HG03045 (cell line): ENCODE measurements around the gene ARHGDIG.
"Not testable (repeated sequence)": the region's sequence is repeated elsewhere in the genome, so short reads cannot be mapped to it uniquely, and the experiment has no call there.

Experiments used
- ATAC-seq: cut with Tn5 transposase; IDR thresholded peaks from one replicate; pipeline ENCODE4 v1.9.1; 2021; ENCODE audit warnings: mild to moderate bottlenecking, moderate library complexity; ENCODE audit not compliant: unreplicated experiment

The ARHGDIG gene

GRCh38 chr16:263182-263774, 17.1 kb upstream of the ARHGDIG start:
- ATAC-seq: no peak

- ATAC-seq: no peak
Measured at GRCh38 chr16:263944-264343, 16.4 kb upstream of the ARHGDIG start.

- no peak for ATAC-seq
Measured at GRCh38 chr16:264440-264951, 15.9 kb upstream of the ARHGDIG start.

GRCh38 chr16:265002-265529, 15.3 kb upstream of the ARHGDIG start:
- ATAC-seq: no peak

- ATAC-seq: no peak
Measured at GRCh38 chr16:265711-266110, 14.7 kb upstream of the ARHGDIG start.

GRCh38 chr16:266258-267164, 13.9 kb upstream of the ARHGDIG start:
- no peak for ATAC-seq

GRCh38 chr16:267562-267961, 12.8 kb upstream of the ARHGDIG start:
- not testable (repeated sequence) for ATAC-seq

- no peak for ATAC-seq
Measured at GRCh38 chr16:268141-269053, 12.0 kb upstream of the ARHGDIG start.

- no peak for ATAC-seq
Measured at GRCh38 chr16:269061-269796, 11.2 kb upstream of the ARHGDIG start.

GRCh38 chr16:270381-271255, 9.8 kb upstream of the ARHGDIG start:
- ATAC-seq: no peak

GRCh38 chr16:272633-273546, 7.5 kb upstream of the ARHGDIG start:
- ATAC-seq: no peak

- ATAC-seq: no peak
Measured at GRCh38 chr16:273547-274421, 6.6 kb upstream of the ARHGDIG start.

GRCh38 chr16:275041-275641, 5.2 kb upstream of the ARHGDIG start:
- ATAC-seq: no peak

- ATAC-seq: no peak
Measured at GRCh38 chr16:275786-276232, 4.6 kb upstream of the ARHGDIG start, which contains the start of gene RGS11. Gene RGS11, minus strand, starts transcription at chr16:275944. Its CDS starts 33 bp downstream, at chr16:275911.

- no peak for ATAC-seq
Measured at GRCh38 chr16:276426-277077, 3.8 kb upstream of the ARHGDIG start.

- no peak for ATAC-seq
Measured at GRCh38 chr16:278863-279366, 1.5 kb upstream of the ARHGDIG start.
